Dermis microvascular lymphatic vessel endothelial cell (primary cell): Measurements from ENCODE around the gene ZNF324B. TPM values are rescaled to one million over a fixed set of nuclear protein-coding genes. Genes with fewer than 3 reads are reported as not detected.
"Not testable (repeated sequence)": the region's sequence is repeated elsewhere in the genome, so short reads cannot be mapped to it uniquely, and the experiment has no call there.

Experiments
- DNase-seq, 2 donors: peaks; one replicate each; pipeline versions ENCODE4 v3.0.0 to v3.0.0-alpha.2; 2010; ENCODE audit warnings: low read depth in 2 of 2
- total RNA-seq: library from RNA; depleted of rRNA; stranded (reverse); fragments of >200 nt; gene quantifications from 2 replicates; pipeline ENCODE4 v1.2.1, GENCODE V29; 2014

The ZNF324B gene
- 6.0 and 7.6 TPM in 2 replicates for total RNA-seq

DNA sequence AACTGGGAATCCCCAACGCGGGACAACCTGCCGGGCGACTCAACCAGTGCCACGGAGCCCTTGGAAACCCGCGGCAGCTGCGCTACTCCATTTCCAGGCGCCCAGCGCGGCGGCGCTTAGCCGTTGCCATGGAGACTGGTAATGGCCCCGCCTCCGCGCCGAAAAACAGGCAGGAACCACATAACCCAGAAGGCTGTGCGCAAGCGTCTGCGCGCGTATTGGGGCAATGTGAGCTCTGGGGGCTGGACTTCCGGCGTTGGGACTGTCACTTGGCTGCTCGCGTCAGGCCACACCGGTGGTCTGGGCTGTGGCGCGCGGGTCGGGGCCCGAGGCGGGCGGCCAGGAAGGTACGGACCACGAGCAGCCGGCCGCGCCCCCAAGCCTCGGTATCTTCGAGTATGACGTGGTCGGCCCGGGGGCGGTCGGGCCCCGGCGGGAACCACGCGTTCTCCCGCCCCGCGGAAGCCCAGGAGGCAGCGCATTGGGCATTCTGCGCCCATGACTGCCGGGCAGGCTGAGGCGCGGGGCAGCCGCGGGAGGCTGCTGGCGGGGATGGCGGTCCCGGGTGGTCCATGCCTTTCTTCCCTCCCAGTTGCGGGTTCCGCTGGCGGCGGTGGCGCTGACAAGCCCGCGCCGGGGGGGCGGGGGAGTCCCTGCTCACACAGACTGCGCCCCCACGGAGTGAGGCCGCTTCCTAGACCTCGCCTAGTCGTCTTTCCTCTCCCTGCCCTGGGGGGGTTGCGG, at the start of gene ZNF324B:
ZNF324B (plus strand) TSS at position 265 of the 744 bp plus-strand sequence. CDS start 2,080 bp downstream, outside the sequence.
- peak; percentile 92 to 97 for DNase-seq

DNA sequence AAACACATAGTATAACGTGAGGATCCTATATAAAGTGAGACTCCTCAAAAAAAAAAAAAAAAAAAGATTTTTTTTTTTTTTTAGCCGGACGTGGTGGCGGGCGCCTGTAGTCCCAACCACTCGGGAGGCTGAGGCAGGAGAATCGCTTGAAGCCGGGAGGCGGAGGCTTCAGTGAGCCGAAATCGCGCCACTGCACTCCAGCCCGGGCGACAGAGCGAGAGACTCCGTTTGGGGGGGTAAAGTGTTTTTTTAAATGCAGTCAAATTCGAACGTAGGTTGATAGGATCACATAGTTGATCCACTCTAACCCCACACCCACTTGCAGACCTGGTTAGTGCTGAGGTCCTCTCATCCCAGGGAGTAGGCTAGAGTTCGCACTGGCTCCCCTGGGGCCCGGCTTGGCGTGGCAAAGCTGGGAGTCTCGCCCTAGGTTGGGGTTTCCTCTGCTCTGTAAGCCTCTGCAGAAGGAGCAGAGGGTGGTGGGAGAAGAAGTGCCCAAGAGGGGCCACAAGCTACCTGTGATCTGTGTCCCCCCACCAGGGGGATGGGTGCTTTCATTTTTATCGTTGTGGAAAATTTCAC, 49.5 kb upstream of the ZNF324B start:
- no peak for DNase-seq

- DNase-seq, result not testable (repeated sequence)
These were observed 47.4 kb upstream of the ZNF324B start for GRCh38 chr19:58403920-58404478.

GRCh38 chr19:58406818-58407657, 44.4 kb upstream of the ZNF324B start:
- DNase-seq, result no peak

DNA sequence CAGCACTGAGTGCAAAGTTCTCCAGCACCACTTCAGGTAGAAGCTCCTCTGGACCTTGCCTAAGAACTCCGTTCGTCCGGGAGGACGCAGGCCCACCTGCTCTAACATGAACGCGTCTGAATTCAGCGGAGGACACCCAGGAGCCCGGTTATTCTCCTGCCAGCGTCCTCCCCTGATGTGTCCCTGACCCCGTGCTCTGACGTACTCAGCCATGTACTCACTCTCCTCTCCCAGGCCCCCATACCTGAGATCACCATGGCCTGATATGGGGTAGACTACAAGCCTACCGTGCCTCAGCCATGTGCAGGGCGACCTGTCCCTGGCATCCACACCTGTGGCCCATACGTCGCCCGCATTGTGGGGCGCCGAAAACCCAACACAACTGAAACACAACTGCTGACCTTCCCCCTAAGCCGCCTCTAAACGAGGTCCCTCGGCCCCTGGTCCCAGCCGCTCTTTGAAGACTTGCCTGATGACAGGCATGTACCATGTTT, 43.7 kb upstream of the ZNF324B start:
- no peak for DNase-seq

- peak; percentile 87 to 96 for DNase-seq
These were observed 43.0 kb upstream of the ZNF324B start, which contains the start of gene ZNF584 for GRCh38 chr19:58408152-58409009. Gene ZNF584 (plus strand): TSS chr19:58408649. CDS start chr19:58409148, 499 bp downstream.

DNA sequence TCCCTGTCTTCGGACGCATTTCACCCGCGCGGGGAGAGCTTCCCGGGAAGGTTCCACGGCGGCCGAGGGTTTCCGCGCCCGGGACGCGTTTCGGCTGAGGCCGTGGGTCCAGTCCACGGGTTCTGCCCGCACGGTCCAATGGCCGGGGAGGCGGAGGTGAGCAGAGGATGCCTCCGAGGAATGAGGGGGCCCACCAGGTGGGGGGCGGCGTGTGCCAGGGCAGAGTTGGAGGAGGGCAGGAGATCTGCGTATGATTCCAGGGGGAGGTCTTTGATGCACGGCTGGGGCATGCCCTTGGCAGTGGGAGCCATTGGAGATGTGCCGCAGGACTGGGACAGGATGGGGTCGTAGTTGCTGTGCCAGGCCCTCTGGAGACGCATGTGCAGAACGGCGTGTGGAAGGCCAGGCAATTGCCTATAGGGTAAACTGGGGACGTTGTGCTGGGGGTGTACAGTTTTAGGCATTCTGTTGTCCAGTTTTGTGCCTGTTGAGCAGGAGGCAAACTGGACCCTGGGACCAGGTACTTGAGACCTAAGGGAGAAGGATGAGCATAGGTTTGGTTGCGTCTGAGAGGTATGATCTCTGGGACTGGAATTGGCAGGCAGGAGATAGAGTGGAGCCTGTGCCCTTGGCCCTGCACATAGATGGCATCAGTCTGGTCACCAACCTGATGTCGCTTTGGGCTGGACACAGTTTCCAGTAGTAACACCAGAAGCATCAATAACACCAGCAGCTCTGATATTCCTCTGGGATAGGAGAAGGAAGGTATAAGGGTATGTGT, 42.2 kb upstream of the ZNF324B start:
- DNase-seq, result peak in 1 of 2 donors; percentile 31

DNA sequence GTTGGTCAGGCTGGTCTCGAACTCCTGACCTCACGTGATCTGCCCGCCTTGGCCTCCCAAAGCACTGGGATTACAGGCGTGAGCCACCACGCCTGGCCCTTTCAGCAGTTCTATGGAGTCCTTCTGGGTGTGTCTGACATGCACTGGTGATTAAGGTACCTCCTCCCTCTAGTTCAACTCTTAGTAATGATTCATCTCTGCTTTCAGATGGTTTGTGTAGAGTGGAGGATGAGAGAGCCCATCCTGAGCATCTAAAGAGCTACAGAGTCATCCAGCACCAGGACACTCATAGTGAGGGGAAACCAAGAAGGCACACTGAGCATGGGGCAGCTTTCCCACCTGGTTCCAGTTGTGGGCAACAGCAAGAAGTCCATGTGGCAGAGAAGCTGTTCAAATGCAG, 34.8 kb upstream of the ZNF324B start:
- no peak for DNase-seq

DNA sequence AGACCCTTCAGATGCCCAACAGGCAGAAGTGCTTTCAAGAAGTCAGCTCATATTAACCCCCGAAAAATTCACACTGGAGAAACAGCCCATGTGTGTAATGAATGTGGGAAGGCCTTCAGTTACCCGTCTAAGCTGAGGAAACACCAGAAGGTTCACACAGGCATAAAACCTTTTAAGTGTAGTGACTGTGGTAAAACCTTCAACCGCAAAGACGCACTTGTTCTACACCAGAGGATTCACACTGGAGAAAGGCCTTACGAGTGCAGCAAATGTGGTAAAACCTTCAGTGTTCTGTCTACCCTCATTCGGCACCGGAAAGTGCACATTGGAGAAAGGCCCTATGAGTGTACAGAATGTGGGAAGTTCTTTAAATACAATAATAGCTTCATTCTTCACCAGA, 34.4 kb upstream of the ZNF324B start:
- no peak for DNase-seq

DNA sequence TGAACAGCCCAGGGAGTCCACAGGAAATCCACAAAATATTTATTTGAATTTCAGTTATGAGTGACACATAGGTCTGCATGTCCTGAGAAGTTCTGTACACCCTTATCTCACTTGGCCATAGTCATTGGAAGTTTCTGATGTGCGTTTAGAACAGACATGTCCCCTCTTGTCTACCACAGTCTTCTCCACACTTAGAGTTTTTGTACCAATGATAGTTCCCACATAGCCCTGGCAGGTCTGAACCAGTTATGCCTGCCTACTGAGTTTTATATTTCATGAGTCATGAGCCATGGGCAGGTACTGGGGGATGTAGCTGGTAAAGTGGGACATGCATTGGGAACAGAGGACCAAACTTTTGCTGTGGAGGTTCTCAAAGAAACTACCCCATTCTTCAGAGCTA, 22.8 kb upstream of the ZNF324B start:
- no peak for DNase-seq

DNA sequence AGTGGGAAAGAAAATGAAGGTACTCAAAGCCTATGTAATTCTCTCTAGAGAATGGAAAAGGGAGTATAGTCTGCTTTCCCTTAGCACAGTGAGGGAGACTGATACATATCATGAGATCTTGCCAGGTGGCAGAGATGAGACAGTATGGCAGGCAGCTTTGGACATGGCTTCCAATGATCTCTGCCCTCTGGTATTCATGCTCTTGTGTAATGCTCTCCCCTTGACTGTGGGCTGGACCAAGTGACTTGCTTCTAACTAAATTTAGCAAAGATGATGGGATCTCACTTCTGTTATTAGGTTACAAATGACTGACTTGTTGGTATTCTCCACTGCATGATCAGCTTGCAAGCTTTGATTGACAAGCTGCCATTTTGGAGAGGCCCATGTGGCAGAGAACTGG, 21.7 kb upstream of the ZNF324B start:
- DNase-seq, result no peak

DNA sequence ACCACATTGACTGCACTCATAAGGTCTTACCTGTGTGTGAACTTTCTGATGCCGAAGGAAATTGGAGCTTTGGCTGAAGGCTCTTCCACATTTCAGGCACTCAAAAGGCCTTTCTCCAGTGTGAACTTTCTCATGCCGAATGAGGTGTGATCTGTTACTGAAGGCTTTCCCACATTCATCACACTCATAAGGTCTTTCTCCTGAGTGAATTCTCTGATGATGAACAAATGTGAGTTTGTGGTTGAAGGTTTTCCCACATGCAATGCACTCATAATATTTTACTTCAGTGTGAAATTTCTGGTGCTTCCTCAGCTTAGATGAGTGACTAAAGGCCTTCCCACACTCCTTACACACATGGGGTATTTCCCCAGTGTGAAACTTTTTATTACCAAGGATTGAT, 17.2 kb upstream of the ZNF324B start:
- no peak for DNase-seq

GRCh38 chr19:58439576-58440554, 11.6 kb upstream of the ZNF324B start, which contains the start of gene ZNF132:
Gene ZNF132 (minus strand): TSS chr19:58440153. CDS start chr19:58439821, 332 bp downstream.
- DNase-seq, result peak; percentile 100

- DNase-seq, result no peak
These were observed 10.9 kb upstream of the ZNF324B start for GRCh38 chr19:58440556-58440955.

DNA sequence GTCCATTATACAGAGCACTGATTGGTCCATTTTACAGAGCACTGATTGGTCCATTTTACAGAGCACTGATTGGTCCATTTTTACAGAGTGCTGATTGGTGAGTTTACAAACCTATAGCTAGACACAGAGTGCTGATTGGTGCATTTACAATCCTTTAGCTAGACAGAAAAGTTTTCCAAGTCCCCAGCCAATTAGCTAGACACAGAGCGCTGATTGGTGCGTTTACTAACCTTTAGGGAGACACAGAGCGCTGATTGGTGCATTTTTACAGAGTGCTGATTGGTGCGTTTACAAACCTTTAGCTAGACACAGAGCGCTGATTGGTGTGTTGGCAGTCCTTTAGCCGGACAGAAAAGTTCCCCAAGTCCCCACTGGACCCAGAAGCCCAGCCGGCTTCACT, 8.4 kb upstream of the ZNF324B start:
- not testable (repeated sequence) for DNase-seq

GRCh38 chr19:58448860-58449259, 2.6 kb upstream of the ZNF324B start:
- not testable (repeated sequence) for DNase-seq

GRCh38 chr19:58449980-58450379, 1.4 kb upstream of the ZNF324B start:
- DNase-seq, result not testable (repeated sequence)

GRCh38 chr19:58450856-58451357, 515 bp upstream of the ZNF324B start:
- DNase-seq, result peak in 1 of 2 donors; percentile 21
